ENCODE data around the gene TLE7. TPM values are rescaled to one million over a fixed set of nuclear protein-coding genes. Genes with fewer than 3 reads are reported as not detected.

The TLE7 gene
- total and polyA plus RNA-seq, 3 experiments from 2014 or later, result not detected

- CTCF ChIA-PET, result interaction anchor here (0.8 to 1.8 kb wide), 4 partner anchors 20 to 149 kb away, joined by 3 to 14 read pairs (median 5); no protein-coding TSS in a partner anchor
- Mint-ChIP-seq H3K27me3 (no peaks in the 10 kb centered on the region), H3K36me3 (peaks cover 0 to 10% (median 0%) of the 10 kb centered on the region in 3 donors), H3K4me3 (peak within 1 kb of the TSS; percentile 87 to 99 (median 93)), H3K4me1 (peaks cover 18 to 41% (median 32%) of the 10 kb centered on the region in 3 donors), H3K27ac (peak within 1 kb of the TSS; percentile 86 to 99 (median 96)), H3K9me3 (no peaks in the 10 kb centered on the region)
- H3K27ac ChIP-seq (ENCODE audit: low read depth, low read length), result peak within 1 kb of the TSS; percentile 90
- peaks cover 9% of the 10 kb centered on the region for H3K4me1 ChIP-seq (ENCODE audit: insufficient read depth, low read length)
- no peaks in the 10 kb centered on the region for H3K27me3 ChIP-seq (ENCODE audit: insufficient read depth, low read length, poor library complexity, severe bottlenecking)
- no peaks in the 10 kb centered on the region for H3K9me3 ChIP-seq (ENCODE audit: low read length)
- no peaks in the 10 kb centered on the region for H3K36me3 ChIP-seq (ENCODE audit: insufficient read depth, low read length)
- POLR2A ChIA-PET, result interaction anchor here (0.5 to 1.9 kb wide), 4 partner anchors 22 to 432 kb away, joined by 3 to 14 read pairs (median 3); no protein-coding TSS in a partner anchor
- peak; percentile 61 to 79 (median 70) for DNase-seq
- H3K4me3 ChIP-seq (ENCODE audit: low read length), result peak within 1 kb of the TSS; percentile 88
Measured at GRCh38 chr16:71461686-71462648, 20.1 kb upstream of the TLE7 start, which contains the start of gene ZNF23. ZNF23 (minus strand) TSS chr16:71462247; CDS start chr16:71456796, 5,451 bp downstream.

DNA sequence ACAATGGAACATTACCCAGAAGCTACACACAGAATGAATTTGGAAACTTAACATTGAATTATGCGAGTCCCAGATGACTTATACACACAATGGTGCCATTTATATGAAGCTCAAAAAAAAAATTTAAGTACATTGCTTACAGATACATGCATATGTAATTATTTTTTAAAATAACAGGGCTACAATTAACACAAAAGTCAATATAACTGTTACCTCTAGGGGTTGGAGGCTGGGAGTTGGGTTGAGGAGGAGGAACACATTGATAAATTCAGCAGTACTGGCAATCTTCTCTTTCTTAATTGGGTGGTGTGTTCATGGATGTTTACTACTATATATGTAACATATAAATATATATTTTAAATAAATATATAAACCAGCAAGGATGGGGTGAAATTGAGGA is 19.1 kb upstream of the TLE7 start:
- Mint-ChIP-seq H3K36me3 (peaks cover 3 to 18% (median 4%) of the 10 kb centered on the region in 3 donors), H3K4me3 (peak overlapping the region; percentile 87 to 99 (median 93)), H3K27me3 (no peaks in the 10 kb centered on the region), H3K4me1 (peaks cover 18 to 41% (median 32%) of the 10 kb centered on the region in 3 donors), H3K27ac (peak overlapping the region in 4 of 8 donors; percentile 6 to 97 (median 80)), H3K9me3 (no peaks in the 10 kb centered on the region)
- DNase-seq, result no peak
- H3K27me3 ChIP-seq (ENCODE audit: insufficient read depth, low read length, poor library complexity, severe bottlenecking), result no peaks in the 10 kb centered on the region
- no peaks in the 10 kb centered on the region for H3K9me3 ChIP-seq (ENCODE audit: low read length)
- POLR2A ChIA-PET, result no interaction called here
- H3K27ac ChIP-seq (ENCODE audit: low read depth, low read length), result no peak overlapping the region
- H3K4me3 ChIP-seq (ENCODE audit: low read length), result no peak overlapping the region
- CTCF ChIA-PET, result interaction anchor here (0.8 kb wide), 1 partner anchor 23 kb away, joined by 3 read pairs; no protein-coding TSS in a partner anchor
- H3K36me3 ChIP-seq (ENCODE audit: insufficient read depth, low read length), result no peaks in the 10 kb centered on the region
- peaks cover 9% of the 10 kb centered on the region for H3K4me1 ChIP-seq (ENCODE audit: insufficient read depth, low read length)

- ChIA-PET POLR2A (no interaction called here), CTCF (interaction anchor here (0.8 kb wide), 1 partner anchor 23 kb away, joined by 3 read pairs; no protein-coding TSS in a partner anchor)
- no peaks in the 10 kb centered on the region for H3K9me3 Mint-ChIP-seq
- peak overlapping the region in 1 of 8 donors; percentile 65 for H3K27ac Mint-ChIP-seq
- H3K27me3 Mint-ChIP-seq, result no peaks in the 10 kb centered on the region
- peak overlapping the region in 6 of 7 donors; percentile 19 to 98 (median 64) for H3K4me3 Mint-ChIP-seq
- H3K27ac ChIP-seq (ENCODE audit: low read depth, low read length), result no peak overlapping the region
- H3K36me3 ChIP-seq (ENCODE audit: insufficient read depth, low read length), result no peaks in the 10 kb centered on the region
- DNase-seq, result no peak
- no peaks in the 10 kb centered on the region for H3K9me3 ChIP-seq (ENCODE audit: low read length)
- peaks cover 9% of the 10 kb centered on the region for H3K4me1 ChIP-seq (ENCODE audit: insufficient read depth, low read length)
- peaks cover 18 to 41% (median 32%) of the 10 kb centered on the region in 3 donors for H3K4me1 Mint-ChIP-seq
- H3K36me3 Mint-ChIP-seq, result peaks cover 3 to 25% (median 11%) of the 10 kb centered on the region in 3 donors
- H3K27me3 ChIP-seq (ENCODE audit: insufficient read depth, low read length, poor library complexity, severe bottlenecking), result no peaks in the 10 kb centered on the region
- no peak overlapping the region for H3K4me3 ChIP-seq (ENCODE audit: low read length)
Measured at GRCh38 chr16:71460236-71460635, 18.4 kb upstream of the TLE7 start.

GRCh38 chr16:71459510-71459909 is 17.7 kb upstream of the TLE7 start:
- no peak overlapping the region for H3K27ac ChIP-seq (ENCODE audit: low read depth, low read length)
- no peaks in the 10 kb centered on the region for H3K27me3 Mint-ChIP-seq
- H3K27ac Mint-ChIP-seq, result peak overlapping the region in 2 of 8 donors; percentile 50 to 65
- H3K4me1 Mint-ChIP-seq, result peaks cover 18 to 41% (median 32%) of the 10 kb centered on the region in 3 donors
- DNase-seq, result no peak
- peaks cover 11 to 32% (median 18%) of the 10 kb centered on the region in 3 donors for H3K36me3 Mint-ChIP-seq
- H3K4me3 Mint-ChIP-seq, result peak overlapping the region in 2 of 7 donors; percentile 62 to 65
- POLR2A ChIA-PET, result no interaction called here
- H3K4me3 ChIP-seq (ENCODE audit: low read length), result no peak overlapping the region
- H3K9me3 ChIP-seq (ENCODE audit: low read length), result no peaks in the 10 kb centered on the region
- CTCF ChIA-PET, result no interaction called here
- H3K27me3 ChIP-seq (ENCODE audit: insufficient read depth, low read length, poor library complexity, severe bottlenecking), result no peaks in the 10 kb centered on the region
- peaks cover 9% of the 10 kb centered on the region for H3K4me1 ChIP-seq (ENCODE audit: insufficient read depth, low read length)
- no peaks in the 10 kb centered on the region for H3K36me3 ChIP-seq (ENCODE audit: insufficient read depth, low read length)
- peaks cover 0 to 3% (median 0%) of the 10 kb centered on the region in 5 donors for H3K9me3 Mint-ChIP-seq

- Mint-ChIP-seq H3K9me3 (peaks cover 7 to 21% (median 8%) of the 10 kb centered on the region in 5 donors), H3K4me1 (peaks cover 8 to 25% (median 20%) of the 10 kb centered on the region in 3 donors), H3K4me3 (no peak overlapping the region), H3K36me3 (peaks cover 32 to 55% (median 45%) of the 10 kb centered on the region in 3 donors), H3K27ac (no peak overlapping the region), H3K27me3 (no peaks in the 10 kb centered on the region)
- peaks cover 5% of the 10 kb centered on the region for H3K4me1 ChIP-seq (ENCODE audit: insufficient read depth, low read length)
- ChIA-PET POLR2A (no interaction called here), CTCF (no interaction called here)
- peaks cover 23% of the 10 kb centered on the region for H3K36me3 ChIP-seq (ENCODE audit: insufficient read depth, low read length)
- no peak for DNase-seq
- H3K27me3 ChIP-seq (ENCODE audit: insufficient read depth, low read length, poor library complexity, severe bottlenecking), result no peaks in the 10 kb centered on the region
- no peak overlapping the region for H3K27ac ChIP-seq (ENCODE audit: low read depth, low read length)
- H3K9me3 ChIP-seq (ENCODE audit: low read length), result peaks cover 4% of the 10 kb centered on the region
- H3K4me3 ChIP-seq (ENCODE audit: low read length), result no peak overlapping the region
Measured at GRCh38 chr16:71456801-71457200, 14.9 kb upstream of the TLE7 start.

DNA sequence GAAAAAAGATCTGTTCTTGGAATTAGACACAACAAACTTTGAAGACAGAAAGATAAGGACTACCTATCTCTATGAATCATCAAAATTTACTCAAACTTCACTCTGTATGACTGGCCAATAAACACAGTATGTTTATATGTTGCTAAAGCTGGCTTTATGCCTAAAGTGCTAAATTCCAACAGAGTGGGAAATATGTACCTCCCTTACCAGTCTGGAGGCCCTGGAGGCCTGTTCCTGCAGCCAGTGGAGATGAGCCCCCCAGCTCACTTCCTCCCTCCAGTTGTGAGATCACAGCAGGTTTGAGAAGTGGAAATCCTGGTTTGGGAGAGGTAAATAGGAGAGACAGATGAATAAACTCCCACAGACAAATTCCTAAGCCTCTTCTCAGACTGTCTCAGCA is 11.2 kb upstream of the TLE7 start:
- Mint-ChIP-seq H3K27me3 (peaks cover 0 to 4% of the 10 kb centered on the region in 2 donors), H3K9me3 (peaks cover 31 to 58% (median 45%) of the 10 kb centered on the region in 5 donors), H3K4me1 (no peaks in the 10 kb centered on the region), H3K4me3 (no peak overlapping the region), H3K27ac (no peak overlapping the region), H3K36me3 (peaks cover 53 to 89% (median 81%) of the 10 kb centered on the region in 3 donors)
- H3K4me3 ChIP-seq (ENCODE audit: low read length), result no peak overlapping the region
- H3K36me3 ChIP-seq (ENCODE audit: insufficient read depth, low read length), result peaks cover 58% of the 10 kb centered on the region
- no peaks in the 10 kb centered on the region for H3K4me1 ChIP-seq (ENCODE audit: insufficient read depth, low read length)
- CTCF ChIA-PET, result interaction anchor here (0.6 kb wide), 1 partner anchor 40 kb away, joined by 3 read pairs; no protein-coding TSS in a partner anchor
- no peak for DNase-seq
- H3K27ac ChIP-seq (ENCODE audit: low read depth, low read length), result no peak overlapping the region
- no peaks in the 10 kb centered on the region for H3K27me3 ChIP-seq (ENCODE audit: insufficient read depth, low read length, poor library complexity, severe bottlenecking)
- POLR2A ChIA-PET, result no interaction called here
- peaks cover 25% of the 10 kb centered on the region for H3K9me3 ChIP-seq (ENCODE audit: low read length)

- no peak overlapping the region for H3K27ac ChIP-seq (ENCODE audit: low read depth, low read length)
- POLR2A ChIA-PET, result no interaction called here
- no peak overlapping the region for H3K4me3 ChIP-seq (ENCODE audit: low read length)
- peaks cover 37% of the 10 kb centered on the region for H3K9me3 ChIP-seq (ENCODE audit: low read length)
- H3K9me3 Mint-ChIP-seq, result peaks cover 44 to 91% (median 83%) of the 10 kb centered on the region in 5 donors
- H3K27me3 Mint-ChIP-seq, result peaks cover 0 to 4% of the 10 kb centered on the region in 2 donors
- H3K4me1 ChIP-seq (ENCODE audit: insufficient read depth, low read length), result no peaks in the 10 kb centered on the region
- peaks cover 57% of the 10 kb centered on the region for H3K36me3 ChIP-seq (ENCODE audit: insufficient read depth, low read length)
- peak overlapping the region in 1 of 7 donors; percentile 65 for H3K4me3 Mint-ChIP-seq
- H3K36me3 Mint-ChIP-seq, result peaks cover 39 to 69% (median 68%) of the 10 kb centered on the region in 3 donors
- H3K4me1 Mint-ChIP-seq, result no peaks in the 10 kb centered on the region
- DNase-seq, result no peak
- CTCF ChIA-PET, result no interaction called here
- H3K27me3 ChIP-seq (ENCODE audit: insufficient read depth, low read length, poor library complexity, severe bottlenecking), result no peaks in the 10 kb centered on the region
- no peak overlapping the region for H3K27ac Mint-ChIP-seq
Measured at GRCh38 chr16:71449020-71449419, 7.2 kb upstream of the TLE7 start.

Measured in CD8-positive, alpha-beta memory T cell (primary cell).